ENCODE data around the gene ATP2B1. TPM values are rescaled to one million over a fixed set of nuclear protein-coding genes. Genes with fewer than 3 reads are reported as not detected.

Gene ATP2B1
- total and polyA plus RNA-seq, 2 donors (not counting 3 experiments of a cell fraction or from before 2014, with no cell fraction given), result 6.4 to 28.0 TPM

- Histone ChIP-seq H3K4me1 (ENCODE audit: control insufficient read depth, extremely low read depth, insufficient read depth, low read length) (no peaks in the 10 kb centered on the region), H2AFZ (ENCODE audit: low read depth, low read length) (no peak overlapping the region), H3K27ac (ENCODE audit: insufficient read depth, low read depth, low read length) (no peak overlapping the region), H3K9me1 (replicated peaks; ENCODE audit: control insufficient read depth, extremely low read depth, insufficient read depth, low read length) (no peaks in the 10 kb centered on the region), H3K9me3 (replicated peaks; ENCODE audit: control insufficient read depth, insufficient read depth, low read length) (no peaks in the 10 kb centered on the region), H3K36me3 (ENCODE audit: control insufficient read depth in 2 of 2, extremely low read depth in 1 of 2, insufficient read depth in 2 of 2, low read length in 2 of 2) (no peaks in the 10 kb centered on the region), H3K4me2 (ENCODE audit: insufficient read depth, low read length) (no peak overlapping the region), H3K27me3 (ENCODE audit: control insufficient read depth in 2 of 2, insufficient read depth in 2 of 2, low read length in 2 of 2) (no peaks in the 10 kb centered on the region), H4K20me1 (replicated peaks; ENCODE audit: control insufficient read depth, extremely low read depth, insufficient read depth, low read length) (no peaks in the 10 kb centered on the region), H3K79me2 (ENCODE audit: control insufficient read depth, insufficient read depth, low read length) (no peaks in the 10 kb centered on the region), H3K4me3 (replicated peaks in 1 of 3; ENCODE audit: insufficient read depth in 1 of 3, low read depth in 1 of 3, low read length in 3 of 3) (no peak overlapping the region), H3K9ac (replicated peaks; ENCODE audit: extremely low read depth, insufficient read depth, low read length) (no peak overlapping the region)
- TF ChIP-seq FOS (IDR thresholded peaks at IDR 0.05; ENCODE audit: borderline replicate concordance, insufficient read depth, low read length), result no peak
- TF ChIP-seq JUN (IDR thresholded peaks at IDR 0.05; ENCODE audit: borderline replicate concordance, insufficient read depth, insufficient read length, low read depth), result no peak
- TF ChIP-seq MAX (IDR thresholded peaks at IDR 0.05; ENCODE audit: insufficient read depth, insufficient read length), result no peak
- TF ChIP-seq MYC (IDR thresholded peaks at IDR 0.05; ENCODE audit: low read depth, low read length), result no peak
- no peak for TF ChIP-seq POLR2A (IDR thresholded peaks at IDR 0.05; ENCODE audit: low read depth, low read length)
- no peak for TF ChIP-seq POLR2AphosphoS5 (IDR thresholded peaks at IDR 0.05; ENCODE audit: insufficient read depth, low read depth, low read length)
- TF ChIP-seq EZH2 (IDR thresholded peaks at IDR 0.05; ENCODE audit: borderline replicate concordance, low read depth, low read length, severe bottlenecking), result no peak
- TF ChIP-seq GATA2 (IDR thresholded peaks at IDR 0.05; ENCODE audit: insufficient read depth, insufficient read length, low read depth, low read length), result no peak
- dilution Hi-C loops (cut with MboI; ENCODE audit: extremely low pct_ligation_motif_present, low sequenced_read_pairs), result no loop called here
- intact Hi-C loops (cut with micrococcal nuclease), result no loop called here
- DNase-seq (ENCODE audit: low read depth, low spot score) (no peak), FAIRE-seq (no peak)
- ChIA-PET POLR2A (no interaction called here), CTCF (no interaction called here)
- BruUV-seq (replicated peaks), result no TSS peak
Measured at GRCh38 chr12:89745286-89745685, 36.6 kb upstream of the ATP2B1 start.

GRCh38 chr12:89742337-89743022 is 33.8 kb upstream of the ATP2B1 start:
- intact Hi-C loops (cut with micrococcal nuclease) (no loop called here), dilution Hi-C loops (cut with MboI; ENCODE audit: extremely low pct_ligation_motif_present, low sequenced_read_pairs) (no loop called here)
- H3K4me3 ChIP-seq (replicated peaks in 1 of 3; ENCODE audit: insufficient read depth in 1 of 3, low read depth in 1 of 3, low read length in 3 of 3), result no peak overlapping the region
- H3K79me2 ChIP-seq (ENCODE audit: control insufficient read depth, insufficient read depth, low read length), result no peaks in the 10 kb centered on the region
- H3K36me3 ChIP-seq (ENCODE audit: control insufficient read depth in 2 of 2, extremely low read depth in 1 of 2, insufficient read depth in 2 of 2, low read length in 2 of 2), result no peaks in the 10 kb centered on the region
- DNase-seq (ENCODE audit: low read depth, low spot score) (no peak), FAIRE-seq (no peak)
- no peak overlapping the region for H3K4me2 ChIP-seq (ENCODE audit: insufficient read depth, low read length)
- no peaks in the 10 kb centered on the region for H3K9me1 ChIP-seq (replicated peaks; ENCODE audit: control insufficient read depth, extremely low read depth, insufficient read depth, low read length)
- no peak for TF ChIP-seq CTCF (IDR thresholded peaks at IDR 0.05; ENCODE audit: extremely low read depth in 1 of 2, insufficient read depth in 1 of 2, low read depth in 1 of 2, low read length in 2 of 2)
- TF ChIP-seq GATA2 (IDR thresholded peaks at IDR 0.05; ENCODE audit: insufficient read depth, insufficient read length, low read depth, low read length), result no peak
- TF ChIP-seq POLR2AphosphoS5 (IDR thresholded peaks at IDR 0.05; ENCODE audit: insufficient read depth, low read depth, low read length), result no peak
- TF ChIP-seq JUN (IDR thresholded peaks at IDR 0.05; ENCODE audit: borderline replicate concordance, insufficient read depth, insufficient read length, low read depth), result no peak
- no peak for TF ChIP-seq MAX (IDR thresholded peaks at IDR 0.05; ENCODE audit: insufficient read depth, insufficient read length)
- TF ChIP-seq EZH2 (IDR thresholded peaks at IDR 0.05; ENCODE audit: borderline replicate concordance, low read depth, low read length, severe bottlenecking), result no peak
- no peak for TF ChIP-seq MYC (IDR thresholded peaks at IDR 0.05; ENCODE audit: low read depth, low read length)
- TF ChIP-seq POLR2A (IDR thresholded peaks at IDR 0.05; ENCODE audit: low read depth, low read length), result no peak
- no peak overlapping the region for H3K27ac ChIP-seq (ENCODE audit: insufficient read depth, low read depth, low read length)
- no TSS peak for BruUV-seq (replicated peaks)
- no peak overlapping the region for H3K9ac ChIP-seq (replicated peaks; ENCODE audit: extremely low read depth, insufficient read depth, low read length)
- ChIA-PET POLR2A (no interaction called here), CTCF (no interaction called here)
- H3K27me3 ChIP-seq (ENCODE audit: control insufficient read depth in 2 of 2, insufficient read depth in 2 of 2, low read length in 2 of 2), result no peaks in the 10 kb centered on the region
- no peaks in the 10 kb centered on the region for H4K20me1 ChIP-seq (replicated peaks; ENCODE audit: control insufficient read depth, extremely low read depth, insufficient read depth, low read length)
- H3K9me3 ChIP-seq (replicated peaks; ENCODE audit: control insufficient read depth, insufficient read depth, low read length), result no peaks in the 10 kb centered on the region
- no peaks in the 10 kb centered on the region for H3K4me1 ChIP-seq (ENCODE audit: control insufficient read depth, extremely low read depth, insufficient read depth, low read length)
- no peak overlapping the region for H2AFZ ChIP-seq (ENCODE audit: low read depth, low read length)

Data from endothelial cell of umbilical vein (primary cell).